Spleen (tissue), 7 donors: ENCODE measurements around the gene DNAJC8.

ENCODE experiments used
- CTCF ChIP-seq, 11 experiments: fragments of 200-600 bp in 7 of 11; fragments of 450-650 bp in 4 of 11; sonication (generic) in 4 of 11; IDR thresholded peaks in 8 of 11; conservative IDR thresholded peaks in 3 of 11; 1 replicate in 7 of 11; 2 replicates in 4 of 11; pipeline versions ENCODE4 v1.4.0 to v1.8.0; 2016 to 2021; ENCODE audit warnings: antibody characterized with exemption in 11 of 11, inconsistent platforms in 4 of 11, mild to moderate bottlenecking in 1 of 11
- POLR2A ChIP-seq, 3 donors: fragments of 450-650 bp; IDR thresholded peaks; one replicate each; pipeline ENCODE4 v1.5.1; 2017; ENCODE audit warnings: antibody characterized with exemption in 3 of 3, mild to moderate bottlenecking in 1 of 3
- POLR2AphosphoS5 ChIP-seq, 3 donors: sonication (generic); formaldehyde crosslinking; IDR thresholded peaks; one replicate each; pipeline ENCODE4 v1.5.1; 2017; ENCODE audit warnings: antibody characterized with exemption in 3 of 3
- donor health status: DM: no; HTN: no; CAD: no; lungs with moderate emphysema.
- donor health status: DM: no; HTN: no; CAD: no.
- donor health status: DM: no; HTN: no; CAD: no.

GRCh38 chr1:28273216-28273860 is 40.5 kb upstream of the DNAJC8 start:
- TF ChIP-seq CTCF (IDR thresholded peaks at IDR 0.05 in 8 of 11, conservative IDR thresholded peaks at IDR 0.05 in 3 of 11) (no peak), POLR2AphosphoS5 (IDR thresholded peaks at IDR 0.05) (no peak), POLR2A (IDR thresholded peaks at IDR 0.05) (no peak)
